Stimulated activated CD8-positive, alpha-beta memory T cell treated with anti-CD3 and anti-CD28 coated beads, Interleukin-12 subunit alpha, Interleukin-12 subunit beta, amount 100 ng/mL, for 24 hours (primary cell): ENCODE measurements around the gene RALGAPA2.
"Not testable (repeated sequence)": the region's sequence is repeated elsewhere in the genome, so short reads cannot be mapped to it uniquely, and the experiment has no call there.

Source experiments
- DNase-seq: peaks from one replicate; pipeline ENCODE4 v3.0.0-alpha.2; 2020; ENCODE audit errors: extremely low read depth

RALGAPA2 gene

DNA sequence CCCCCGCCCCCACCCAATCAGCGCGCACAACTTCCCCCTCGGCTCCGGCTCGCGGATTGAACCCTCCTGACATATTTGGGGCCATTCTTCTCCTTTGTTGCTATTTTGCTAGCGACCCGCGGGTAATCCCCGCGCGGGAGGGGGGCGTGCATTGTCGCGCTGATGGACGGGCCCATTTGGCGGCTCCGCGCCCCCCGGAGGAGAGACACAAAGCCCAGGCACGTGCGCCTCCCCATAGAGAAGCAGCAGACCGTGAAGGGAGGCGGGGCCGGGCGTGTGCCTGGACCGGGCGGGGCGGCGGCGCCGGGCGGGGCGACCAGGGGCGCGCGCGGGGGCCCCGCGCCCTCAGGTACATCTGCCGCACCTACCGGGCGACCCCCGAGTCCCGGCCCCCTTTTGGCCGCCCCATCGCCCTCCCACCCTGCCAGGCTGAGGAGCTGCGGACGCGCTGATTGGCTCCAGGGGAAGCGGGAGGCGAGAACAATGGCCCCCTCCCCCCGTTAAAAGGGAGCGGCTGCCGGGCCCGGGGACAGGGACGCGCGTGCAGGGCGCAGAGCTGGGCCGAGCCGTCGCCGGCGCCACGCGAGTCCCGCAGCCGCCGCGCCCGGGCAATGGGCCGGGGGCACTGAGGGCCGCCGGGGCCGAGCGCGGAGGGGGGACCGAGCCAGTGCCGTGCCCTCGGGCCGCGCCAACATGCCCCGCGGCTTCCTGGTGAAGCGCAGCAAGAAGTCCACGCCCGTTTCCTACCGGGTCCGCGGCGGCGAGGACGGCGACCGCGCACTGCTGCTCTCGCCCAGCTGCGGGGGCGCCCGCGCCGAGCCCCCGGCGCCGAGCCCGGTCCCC lies 344.6 kb downstream of the RALGAPA2 start, which contains the start of gene INSM1:
Gene INSM1, plus strand, starts transcription at position 530 of the 843 bp plus-strand sequence. Its CDS starts 164 bp downstream, at position 694.
- DNase-seq: no peak

DNA sequence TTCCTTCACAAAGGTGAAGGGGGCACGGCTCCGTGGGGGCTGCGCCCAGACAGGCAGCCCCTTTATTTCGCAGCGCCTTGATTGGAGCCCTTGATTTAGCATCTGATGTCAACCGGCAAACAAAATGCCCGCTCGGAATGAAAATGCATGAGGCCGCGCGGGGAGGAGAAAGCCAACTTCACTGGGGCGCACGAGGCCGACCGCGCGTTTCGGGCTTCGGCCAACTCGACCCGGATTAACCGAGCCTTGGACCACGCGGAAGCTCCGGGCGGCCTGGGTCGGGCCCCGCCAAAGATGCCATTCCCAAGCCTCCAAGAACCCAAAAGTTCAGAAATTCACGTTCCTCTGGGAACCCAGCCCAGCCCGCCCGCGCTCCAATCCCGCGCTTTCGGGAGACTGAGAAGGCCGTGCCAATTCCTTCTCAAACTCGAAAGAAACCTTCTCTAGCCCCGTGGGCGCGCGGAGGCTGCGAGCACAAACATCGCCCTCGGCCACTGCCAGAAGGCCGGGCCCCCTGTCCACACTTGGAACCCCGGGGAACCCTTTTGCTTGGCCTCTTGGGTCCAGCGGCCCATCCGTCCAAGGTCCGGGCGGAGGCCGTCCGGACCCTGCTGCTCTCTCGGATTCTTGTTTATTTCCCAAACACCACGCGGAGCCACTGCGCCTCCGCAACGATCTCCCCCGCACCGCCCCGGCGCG lies 345.4 kb downstream of the RALGAPA2 start:
- no peak for DNase-seq

DNA sequence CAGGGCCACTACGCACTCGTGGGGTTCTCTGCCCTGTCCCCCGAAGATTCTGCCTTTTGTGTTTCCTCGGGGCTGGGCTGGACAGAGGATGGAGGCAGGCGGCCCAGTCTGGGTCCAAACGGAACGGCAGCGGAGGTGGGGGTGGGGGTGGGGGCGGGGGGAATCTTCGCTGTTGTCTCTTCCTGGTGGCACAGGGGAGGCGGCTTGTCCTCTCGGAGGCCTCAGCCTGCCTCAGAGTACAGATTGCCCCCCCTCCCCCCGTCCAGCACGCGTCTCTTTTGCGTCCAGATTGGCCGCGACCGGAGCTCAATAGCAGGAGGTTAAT lies 345.9 kb downstream of the RALGAPA2 start:
- DNase-seq: no peak

DNA sequence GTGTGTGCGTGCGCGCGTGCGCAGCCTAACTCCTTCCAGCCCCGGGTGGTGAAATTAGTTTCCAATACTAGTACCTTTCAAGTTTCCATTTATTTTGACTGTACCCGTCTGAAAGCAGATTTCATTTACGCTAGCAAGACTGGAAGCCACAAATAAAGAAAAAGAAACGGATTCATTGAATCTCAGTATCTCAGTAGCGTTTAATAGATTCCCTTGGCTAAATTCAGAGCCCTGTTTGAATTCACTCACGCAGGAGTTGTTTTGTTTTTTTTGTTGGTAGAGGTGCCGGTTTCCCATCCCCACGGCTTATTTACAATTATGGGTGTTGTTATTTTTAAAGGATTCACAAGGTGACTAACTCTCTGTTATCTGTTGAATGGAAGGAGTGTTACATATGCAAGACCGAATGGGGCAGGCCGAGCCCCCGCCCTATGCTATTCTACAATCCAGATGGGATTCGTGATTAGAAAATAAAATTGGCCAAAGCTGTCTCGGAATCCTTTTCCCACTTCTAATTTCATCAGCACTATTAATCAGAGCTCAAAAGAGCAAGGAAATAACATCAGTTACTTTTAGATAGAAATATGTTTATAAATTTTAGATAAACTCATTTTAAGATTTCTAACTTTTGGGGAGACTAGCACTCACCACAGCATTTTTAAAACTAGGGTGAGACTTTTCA lies 346.8 kb downstream of the RALGAPA2 start:
- DNase-seq: no peak

DNA sequence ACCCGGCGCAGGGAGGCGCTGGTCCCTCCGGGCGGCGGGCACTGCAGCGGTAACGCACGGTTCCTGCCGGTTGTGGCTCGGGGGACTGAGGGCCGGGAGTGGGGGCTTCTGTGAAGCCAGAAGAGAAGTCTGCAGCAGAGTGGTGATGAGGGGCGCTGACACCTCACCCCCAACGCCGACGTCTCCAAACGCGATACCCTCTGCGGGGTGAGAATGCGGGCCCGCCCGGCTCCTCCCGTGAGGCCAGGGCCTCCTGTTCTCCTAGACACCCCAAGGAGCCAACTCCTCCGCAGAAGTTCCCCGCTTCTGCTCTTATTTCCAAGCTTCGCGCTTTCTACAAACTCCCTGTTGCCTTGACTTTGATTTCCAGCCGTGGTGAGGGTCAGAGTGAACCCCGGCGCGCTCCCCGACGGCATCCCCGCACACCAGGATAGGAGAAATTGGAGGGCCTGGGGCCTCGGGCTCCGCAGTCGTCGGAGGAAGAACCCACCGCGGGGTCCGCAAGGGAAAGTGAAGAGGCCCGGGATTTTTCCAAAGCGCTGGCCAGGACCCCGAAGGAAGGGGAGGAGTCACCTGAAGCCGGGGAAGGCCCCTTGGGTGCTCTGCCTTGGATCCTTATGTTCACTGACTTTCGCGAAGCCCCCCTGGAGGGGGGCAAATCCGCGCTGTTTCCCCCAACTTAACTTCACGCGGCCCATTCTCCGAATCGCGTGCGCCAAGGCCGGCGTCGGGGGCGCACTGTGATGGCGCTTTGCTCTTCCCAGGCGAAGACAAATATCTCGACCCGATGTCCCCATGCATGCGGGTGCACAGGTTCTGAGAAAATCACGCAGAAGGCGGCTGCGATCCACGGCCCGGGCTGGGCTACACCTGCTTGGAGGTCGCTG lies 347.6 kb downstream of the RALGAPA2 start:
- no peak for DNase-seq

DNA sequence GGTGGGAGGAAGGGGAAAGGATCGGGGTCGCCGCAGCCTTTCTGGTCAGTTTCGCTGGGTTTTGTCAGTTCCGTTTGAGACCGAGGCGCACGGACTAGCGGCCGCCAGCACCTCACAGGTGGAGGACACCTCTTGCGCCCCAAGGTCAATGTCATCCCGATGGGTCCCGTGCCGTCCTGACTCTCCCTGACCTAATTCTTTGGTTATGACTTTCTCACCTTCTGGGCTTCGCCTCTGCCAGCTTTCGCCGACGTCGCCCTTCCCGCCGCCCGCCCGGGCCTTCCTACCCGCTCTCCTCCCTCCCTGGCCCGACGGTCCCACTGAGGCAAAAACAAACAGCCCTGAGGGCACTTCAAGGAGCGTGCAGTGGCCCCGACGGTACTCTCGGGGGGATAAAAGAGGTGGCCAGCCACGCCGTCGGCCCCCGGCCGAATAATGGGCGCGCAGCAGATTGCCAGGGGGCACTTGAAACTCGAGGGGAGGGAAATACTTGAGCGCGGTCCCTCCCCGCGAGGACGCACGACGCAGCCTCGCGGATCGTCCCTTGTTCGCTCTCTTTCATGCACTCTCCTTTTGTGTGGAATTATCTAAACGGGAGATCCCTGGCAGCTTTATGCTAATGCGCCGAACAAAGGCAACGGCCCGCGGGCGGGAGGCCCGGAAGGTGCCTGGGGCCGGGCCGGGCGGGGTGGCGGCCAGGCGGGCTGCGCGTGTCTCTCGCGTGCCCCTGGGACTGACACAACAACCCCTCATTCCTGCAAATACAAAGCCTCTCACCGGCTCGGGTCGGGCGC lies 348.4 kb downstream of the RALGAPA2 start:
- DNase-seq: no peak

DNA sequence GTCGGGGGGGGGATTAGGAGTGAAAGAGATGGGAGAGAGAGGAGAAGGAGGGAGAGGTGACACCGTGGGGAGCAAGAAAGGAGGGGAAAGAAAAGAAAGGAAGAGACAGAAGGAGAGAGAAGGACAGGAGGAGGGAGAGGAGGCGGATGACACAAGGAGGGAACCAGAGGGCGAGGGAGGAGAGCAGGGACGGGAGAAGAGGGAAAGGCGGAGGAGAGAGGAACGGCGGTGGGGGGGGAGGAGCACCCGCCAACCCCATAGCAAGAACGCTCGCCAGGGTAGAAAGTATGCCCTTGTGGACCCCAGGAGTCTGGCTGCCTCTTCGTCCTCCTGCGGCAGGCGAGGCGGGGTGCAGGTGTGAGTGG lies 349.0 kb downstream of the RALGAPA2 start:
- no peak for DNase-seq

DNA sequence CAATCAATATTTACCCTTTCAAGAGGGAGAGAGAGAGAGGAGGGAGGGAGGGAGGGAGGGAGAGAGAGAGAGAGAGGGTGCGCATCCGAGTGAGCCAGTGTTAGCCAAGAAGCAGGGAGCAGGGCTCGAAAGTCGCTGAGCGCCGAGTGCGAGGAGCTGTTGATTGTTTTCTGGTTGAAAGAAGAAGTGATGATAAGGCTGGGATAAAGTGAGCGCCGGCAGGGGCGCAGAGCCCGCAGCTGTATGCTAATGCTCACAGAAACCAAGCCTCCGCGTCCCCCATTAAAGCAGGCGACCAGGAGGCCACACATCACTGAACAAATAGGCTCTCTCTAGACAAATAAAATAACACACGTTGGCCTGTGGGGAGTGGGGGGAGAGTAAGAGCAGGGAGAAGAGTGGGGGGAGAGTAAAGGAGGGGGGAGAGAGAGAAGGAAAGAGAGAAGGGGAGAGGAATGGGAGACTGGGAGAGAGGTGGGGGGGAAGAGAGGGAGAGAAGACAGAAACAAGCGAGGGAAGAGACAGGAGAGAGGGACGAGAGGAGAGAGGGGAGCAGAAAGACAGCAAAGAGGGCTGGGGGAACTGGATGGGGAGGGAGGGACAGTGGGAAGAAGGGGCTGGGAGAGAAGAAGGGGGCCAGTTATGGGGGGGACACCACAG lies 349.5 kb downstream of the RALGAPA2 start:
- no peak for DNase-seq

DNA sequence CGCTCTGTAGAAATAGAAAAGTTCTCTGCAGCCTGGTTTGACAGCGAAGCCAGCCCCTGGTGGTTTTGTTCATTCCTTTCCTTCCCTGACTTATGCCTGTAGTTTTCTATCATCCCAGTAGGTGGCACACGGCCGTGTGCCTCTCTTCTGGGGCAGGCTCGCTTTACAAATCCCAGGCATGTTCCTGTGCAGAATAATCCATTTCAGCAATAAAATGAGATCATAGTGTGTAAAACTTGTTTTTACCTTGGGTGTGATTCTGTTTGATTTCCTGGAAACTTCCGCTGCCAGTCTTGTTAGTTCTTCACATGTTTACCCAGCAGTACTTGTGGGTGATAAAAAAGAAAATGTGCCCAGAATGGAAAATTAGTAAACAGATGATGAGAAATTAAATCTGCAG lies 352.0 kb downstream of the RALGAPA2 start:
- DNase-seq: no peak

DNA sequence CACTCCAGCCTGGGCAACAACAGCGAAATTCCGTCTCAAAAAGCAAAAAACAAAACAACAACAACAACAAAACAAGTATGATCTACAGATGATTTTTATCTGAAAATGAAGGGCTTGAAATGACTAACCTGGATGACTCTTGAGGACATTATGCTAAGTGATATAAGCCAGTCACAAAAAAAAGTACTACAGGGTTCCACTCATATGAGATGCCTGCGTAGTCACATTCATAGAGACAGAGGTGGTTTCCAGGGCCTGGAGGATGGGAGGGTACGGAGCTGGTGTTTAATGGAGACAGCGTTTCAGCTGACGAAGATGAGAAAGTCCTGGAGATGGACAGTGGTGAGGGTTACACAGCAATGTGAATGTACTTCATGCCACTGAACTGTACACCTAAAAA lies 352.8 kb downstream of the RALGAPA2 start:
- DNase-seq: no peak

DNA sequence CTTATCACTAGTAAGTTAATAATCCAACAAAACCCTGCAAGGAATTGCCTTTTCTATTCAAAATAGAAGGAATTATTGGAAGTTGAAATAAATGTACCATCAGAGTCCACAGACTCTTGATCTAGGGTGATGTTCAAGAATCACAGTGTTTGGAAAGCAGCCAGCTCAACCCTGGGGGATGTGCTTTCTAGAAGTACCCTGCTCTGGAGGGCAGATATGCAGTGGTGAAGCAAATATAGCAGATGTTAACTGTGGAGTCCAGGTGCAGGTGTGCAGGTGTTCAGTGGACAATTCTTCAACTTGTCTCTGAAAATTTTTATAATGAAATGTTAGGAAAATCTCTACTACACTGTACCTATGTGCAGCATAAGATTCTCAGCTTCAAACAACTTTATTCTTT lies 353.6 kb downstream of the RALGAPA2 start:
- DNase-seq: no peak

DNA sequence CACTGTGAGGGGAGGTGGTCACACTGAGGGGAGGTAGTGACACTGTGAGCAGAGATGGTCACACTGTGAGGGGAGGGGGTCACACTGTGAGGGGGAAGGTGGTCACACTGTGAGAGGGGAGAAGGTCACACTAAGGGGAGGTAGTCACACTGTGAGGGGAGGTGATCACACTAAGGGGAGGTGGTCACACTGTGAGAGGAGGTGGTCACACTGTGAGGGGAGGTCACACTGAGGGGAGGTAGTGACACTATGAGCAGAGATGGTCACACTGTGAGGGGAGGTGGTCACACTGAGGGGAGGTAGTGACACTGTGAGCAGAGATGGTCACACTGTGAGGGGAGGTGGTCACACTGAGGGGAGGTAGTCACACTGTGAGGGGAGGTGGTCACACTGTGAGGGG lies 356.9 kb downstream of the RALGAPA2 start:
- not testable (repeated sequence) for DNase-seq

DNA sequence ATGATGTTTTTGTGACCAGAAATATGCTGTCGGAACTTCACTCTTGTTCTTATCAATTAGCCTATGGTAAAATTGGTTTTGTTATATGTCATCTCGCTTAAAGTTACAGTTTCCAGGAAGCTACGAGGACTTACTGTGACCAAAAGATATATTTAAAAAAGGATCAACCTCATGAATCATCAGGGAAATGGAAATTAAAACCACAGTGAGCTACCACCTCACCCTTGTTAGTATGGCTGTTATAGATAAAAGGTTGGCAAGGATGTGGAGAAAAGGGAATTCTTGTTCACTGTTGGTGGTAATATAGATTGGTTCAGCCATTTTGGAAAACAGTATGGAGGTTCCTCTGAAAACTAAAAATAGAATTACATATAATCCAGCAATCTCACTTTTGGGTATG lies 358.9 kb downstream of the RALGAPA2 start:
- no peak for DNase-seq

DNA sequence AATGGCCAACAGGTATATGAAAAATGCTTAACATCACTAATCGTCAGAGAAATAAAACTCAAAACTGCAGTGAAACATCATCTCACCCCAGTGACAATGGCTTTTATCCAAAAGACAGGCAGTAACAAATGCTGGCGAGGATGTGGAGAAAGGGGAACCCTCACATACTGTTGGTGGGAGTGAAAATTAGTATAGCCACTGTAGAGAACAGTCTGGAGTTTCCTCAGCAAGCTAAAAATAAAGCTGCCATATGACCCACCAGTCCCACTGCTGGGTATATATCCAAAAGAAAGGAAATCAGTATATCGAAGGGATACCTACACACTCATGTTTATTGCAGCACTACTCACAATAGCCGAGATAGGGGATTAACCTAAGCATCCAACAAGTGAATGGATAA lies 368.0 kb downstream of the RALGAPA2 start:
- DNase-seq: no peak

DNA sequence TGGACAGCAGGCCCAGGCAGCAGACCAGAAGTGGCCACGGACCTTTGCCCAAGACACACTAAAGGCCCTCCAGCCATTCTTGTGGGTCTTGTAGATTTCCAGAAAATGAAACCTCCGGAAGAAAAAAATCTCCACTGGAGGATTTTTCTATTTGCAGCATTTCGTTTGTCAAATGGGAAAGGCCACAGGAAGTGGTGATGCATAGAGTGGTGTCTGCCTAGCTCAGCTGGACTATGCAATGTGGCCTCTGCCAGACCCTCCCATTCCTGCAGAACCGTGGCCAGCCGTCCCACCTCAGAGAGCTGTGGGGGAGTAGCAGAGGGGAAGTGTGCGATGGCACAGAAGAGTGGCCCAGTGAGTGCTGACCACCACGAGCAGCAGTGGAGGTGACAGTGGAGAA lies 368.5 kb downstream of the RALGAPA2 start:
- no peak for DNase-seq
